Measurements from ENCODE around the gene CEBPE.

CEBPE gene

GRCh38 chr14:23118506-23119362 is at the start of gene CEBPE:
Gene CEBPE, minus strand, starts transcription at chr14:23119255. Its CDS starts 164 bp downstream, at chr14:23119091.
- DNase-seq (ENCODE audit: low read depth), result no peak

- DNase-seq (ENCODE audit: low read depth), result no peak
Observed at GRCh38 chr14:23168246-23168645, 49.2 kb upstream of the CEBPE start.

GRCh38 chr14:23167116-23167847 is 48.2 kb upstream of the CEBPE start:
- DNase-seq (ENCODE audit: low read depth), result no peak

- no peak for DNase-seq (ENCODE audit: low read depth)
Observed at GRCh38 chr14:23164949-23165348, 45.9 kb upstream of the CEBPE start.

GRCh38 chr14:23164250-23164649 is 45.2 kb upstream of the CEBPE start:
- no peak for DNase-seq (ENCODE audit: low read depth)

- DNase-seq (ENCODE audit: low read depth), result no peak
Observed at GRCh38 chr14:23163830-23164229, 44.8 kb upstream of the CEBPE start.

- no peak for DNase-seq (ENCODE audit: low read depth)
Observed at GRCh38 chr14:23162800-23163199, 43.7 kb upstream of the CEBPE start.

- DNase-seq (ENCODE audit: low read depth), result no peak
Observed at GRCh38 chr14:23162005-23162404, 43.0 kb upstream of the CEBPE start.

GRCh38 chr14:23160924-23161522 is 42.0 kb upstream of the CEBPE start:
- DNase-seq (ENCODE audit: low read depth), result no peak

GRCh38 chr14:23159532-23159931 is 40.5 kb upstream of the CEBPE start:
- no peak for DNase-seq (ENCODE audit: low read depth)

- no peak for DNase-seq (ENCODE audit: low read depth)
Observed at GRCh38 chr14:23158779-23159178, 39.7 kb upstream of the CEBPE start.

- no peak for DNase-seq (ENCODE audit: low read depth)
Observed at GRCh38 chr14:23154964-23155587, 36.0 kb upstream of the CEBPE start.

GRCh38 chr14:23153851-23154796 is 35.1 kb upstream of the CEBPE start:
- DNase-seq (ENCODE audit: low read depth), result no peak

- DNase-seq (ENCODE audit: low read depth), result no peak
Observed at GRCh38 chr14:23151342-23151741, 32.3 kb upstream of the CEBPE start.

GRCh38 chr14:23149745-23150144 is 30.7 kb upstream of the CEBPE start:
- DNase-seq (ENCODE audit: low read depth), result no peak

GRCh38 chr14:23148591-23149249 is 29.7 kb upstream of the CEBPE start:
- DNase-seq (ENCODE audit: low read depth), result no peak

- no peak for DNase-seq (ENCODE audit: low read depth)
Observed at GRCh38 chr14:23147676-23148075, 28.6 kb upstream of the CEBPE start.

GRCh38 chr14:23146980-23147379 is 27.9 kb upstream of the CEBPE start:
- no peak for DNase-seq (ENCODE audit: low read depth)

- DNase-seq (ENCODE audit: low read depth), result no peak
Observed at GRCh38 chr14:23146351-23146910, 27.4 kb upstream of the CEBPE start.

- no peak for DNase-seq (ENCODE audit: low read depth)
Observed at GRCh38 chr14:23145794-23146350, 26.8 kb upstream of the CEBPE start.
